ENCODE measurements around the gene PRRT2. TPM values are rescaled to one million over a fixed set of nuclear protein-coding genes. Genes with fewer than 3 reads are reported as not detected.
A peak's percentile ranks its signal among the peaks of the same experiment; 100 is the strongest.

The PRRT2 gene
- total and polyA plus RNA-seq, 8 donors = 0.35 to 3.2 (median 0.70) TPM

DNA sequence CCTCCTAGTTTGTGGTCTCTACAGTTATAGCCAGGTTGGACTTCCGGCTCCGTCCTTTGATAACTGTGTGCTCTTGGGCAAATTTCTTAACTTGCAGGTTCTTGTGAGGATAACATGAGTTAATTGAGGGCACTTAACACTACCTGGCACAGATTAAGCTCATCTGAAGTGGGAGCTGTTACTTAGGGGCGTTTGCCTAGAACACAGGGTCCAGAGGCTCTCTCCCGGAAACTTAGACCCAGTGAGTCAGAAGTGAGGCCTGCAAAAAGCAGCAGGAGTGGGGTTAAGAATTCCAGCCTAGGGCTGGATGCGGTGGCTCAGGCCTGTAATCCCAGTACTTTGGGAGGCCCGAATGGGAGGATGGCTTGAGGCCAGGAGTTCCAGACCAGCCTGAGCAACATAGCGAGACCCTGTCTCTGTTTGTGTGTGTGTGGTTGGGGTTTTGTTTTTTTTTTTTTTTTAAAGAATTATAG, 9.7 kb downstream of the PRRT2 start:
- ATAC-seq (peak in 3 of 4 donors; percentile 2 to 14 (median 3)), DNase-seq (peak in 2 of 6 donors; percentile 41 to 43), FAIRE-seq (no peak)
- H3K27ac ChIP-seq = peak overlapping the region; percentile 63 to 93 (median 87)
- TF ChIP-seq, protein P1, sequence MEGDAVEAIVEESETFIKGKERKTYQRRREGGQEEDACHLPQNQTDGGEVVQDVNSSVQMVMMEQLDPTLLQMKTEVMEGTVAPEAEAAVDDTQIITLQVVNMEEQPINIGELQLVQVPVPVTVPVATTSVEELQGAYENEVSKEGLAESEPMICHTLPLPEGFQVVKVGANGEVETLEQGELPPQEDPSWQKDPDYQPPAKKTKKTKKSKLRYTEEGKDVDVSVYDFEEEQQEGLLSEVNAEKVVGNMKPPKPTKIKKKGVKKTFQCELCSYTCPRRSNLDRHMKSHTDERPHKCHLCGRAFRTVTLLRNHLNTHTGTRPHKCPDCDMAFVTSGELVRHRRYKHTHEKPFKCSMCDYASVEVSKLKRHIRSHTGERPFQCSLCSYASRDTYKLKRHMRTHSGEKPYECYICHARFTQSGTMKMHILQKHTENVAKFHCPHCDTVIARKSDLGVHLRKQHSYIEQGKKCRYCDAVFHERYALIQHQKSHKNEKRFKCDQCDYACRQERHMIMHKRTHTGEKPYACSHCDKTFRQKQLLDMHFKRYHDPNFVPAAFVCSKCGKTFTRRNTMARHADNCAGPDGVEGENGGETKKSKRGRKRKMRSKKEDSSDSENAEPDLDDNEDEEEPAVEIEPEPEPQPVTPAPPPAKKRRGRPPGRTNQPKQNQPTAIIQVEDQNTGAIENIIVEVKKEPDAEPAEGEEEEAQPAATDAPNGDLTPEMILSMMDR (IDR thresholded peaks at IDR 0.05) = no peak
- no peaks in the 10 kb centered on the region for H3K9me3 ChIP-seq
- peak overlapping the region; percentile 48 to 77 (median 54) for H3K4me3 ChIP-seq
- 19 to 21% methylated on average over 7 of the region's 7 CpGs for WGBS, 2 donors
- H3K36me3 ChIP-seq = peaks cover 0 to 8% (median 0%) of the 10 kb centered on the region in 3 donors
- no peaks in the 10 kb centered on the region for H3K27me3 ChIP-seq
- H3K4me1 ChIP-seq = peaks cover 50 to 76% (median 63%) of the 10 kb centered on the region in 3 donors
- intact Hi-C loops (cut with DNase I) = loop anchor here in 1 of 3 donors (2.0 kb wide), 1 partner anchor 17 kb away; no protein-coding TSS in a partner anchor

GRCh38 chr16:29824589-29825144, 12.7 kb downstream of the PRRT2 start:
- Histone ChIP-seq H3K27ac (peak overlapping the region; percentile 15 to 93 (median 64)), H3K9me3 (no peaks in the 10 kb centered on the region), H3K27me3 (no peaks in the 10 kb centered on the region), H3K4me3 (no peak overlapping the region), H3K4me1 (peaks cover 59 to 69% (median 62%) of the 10 kb centered on the region in 3 donors), H3K36me3 (no peaks in the 10 kb centered on the region)
- ATAC-seq (peak; percentile 33 to 50 (median 38)), FAIRE-seq (no peak), DNase-seq (peak in 2 of 6 donors; percentile 21 to 47)
- TF ChIP-seq, protein P1 (IDR thresholded peaks at IDR 0.05) = no peak
- 15 to 21% methylated on average over 7 of the region's 7 CpGs for WGBS, 2 donors
- intact Hi-C loops (cut with DNase I) = no loop called here

GRCh38 chr16:29825145-29826044, 13.4 kb downstream of the PRRT2 start:
- WGBS, 2 donors = 80 to 85% methylated on average over 10 of the region's 10 CpGs
- DNase-seq (peak in 3 of 6 donors; percentile 30 to 52 (median 44)), ATAC-seq (no peak)

GRCh38 chr16:29826342-29826695, 14.3 kb downstream of the PRRT2 start:
- Histone ChIP-seq H3K36me3 (no peaks in the 10 kb centered on the region), H3K9me3 (no peaks in the 10 kb centered on the region), H3K4me3 (no peak overlapping the region), H3K27ac (peak overlapping the region in 3 of 4 donors; percentile 26 to 93 (median 92)), H3K27me3 (no peaks in the 10 kb centered on the region), H3K4me1 (peaks cover 62 to 79% (median 71%) of the 10 kb centered on the region in 3 donors)
- intact Hi-C loops (cut with DNase I) = no loop called here
- TF ChIP-seq, protein P1 (IDR thresholded peaks at IDR 0.05) = no peak
- DNase-seq (no peak), FAIRE-seq (no peak), ATAC-seq (no peak)
- WGBS, 2 donors = 88 to 89% methylated on average over 3 to 5 of the region's 8 CpGs

More at GRCh38 chr16:29825145-29826044, 13.4 kb downstream of the PRRT2 start:
- TF ChIP-seq, protein P1 (IDR thresholded peaks at IDR 0.05) = no peak
- Histone ChIP-seq H3K36me3 (no peaks in the 10 kb centered on the region), H3K4me1 (peaks cover 62 to 72% (median 63%) of the 10 kb centered on the region in 3 donors), H3K27ac (peak overlapping the region; percentile 10 to 93 (median 51)), H3K27me3 (no peaks in the 10 kb centered on the region), H3K9me3 (no peaks in the 10 kb centered on the region), H3K4me3 (no peak overlapping the region)
- no peak for FAIRE-seq
- intact Hi-C loops (cut with DNase I) = no loop called here

Measured in pancreas (tissue), 10 donors.